Mammary microvascular endothelial cell (primary cell): ENCODE results near the gene JRKL. TPM values are rescaled to one million over a fixed set of nuclear protein-coding genes. Genes with fewer than 3 reads are reported as not detected.

Source experiments
- total RNA-seq: library from RNA; depleted of rRNA; stranded (reverse); fragments of >200 nt; gene quantifications from 2 replicates; pipeline ENCODE4 v1.2.3, GENCODE V29; 2015

The JRKL gene
- total RNA-seq = 4.9 and 5.5 TPM in 2 replicates

DNA sequence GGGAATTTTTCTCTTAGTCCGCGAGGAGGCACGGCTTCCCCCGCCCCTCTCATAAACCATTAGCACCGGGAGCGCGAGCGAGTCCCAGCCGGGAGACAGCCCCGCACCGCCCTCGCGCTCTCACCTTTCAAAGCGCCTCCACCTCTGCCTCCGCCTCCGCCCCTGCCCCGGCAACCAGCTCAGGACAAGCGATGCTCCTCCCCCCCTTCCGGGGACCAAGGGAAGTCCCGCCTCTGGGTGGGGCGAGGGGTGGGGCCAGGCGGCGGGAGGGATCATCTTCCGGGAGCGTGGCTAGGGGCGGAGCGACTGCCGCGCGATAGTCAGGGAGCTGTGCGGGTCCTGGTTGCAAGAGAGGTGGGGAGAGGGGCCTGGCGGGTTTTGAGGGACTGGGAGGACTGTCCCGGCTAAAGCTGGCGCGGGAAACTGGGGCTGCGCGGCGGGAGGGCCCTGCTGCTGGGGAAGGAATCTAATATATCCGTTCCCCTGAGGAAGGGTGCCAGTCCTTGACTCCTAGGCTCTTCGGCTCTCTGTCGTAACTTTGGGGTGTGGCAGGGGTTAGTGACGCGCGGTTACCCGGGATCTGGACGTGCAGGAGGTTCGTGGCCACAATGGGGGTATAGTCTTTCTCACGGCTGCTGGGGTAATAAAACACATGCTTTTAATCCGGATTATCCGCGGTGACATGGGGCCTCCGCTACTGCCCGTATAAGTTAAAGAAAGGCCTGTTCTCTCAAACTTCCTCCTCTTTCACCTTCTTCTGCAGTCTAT lies at the start of gene JRKL, which contains the start of gene CCDC82:
JRKL (plus strand) TSS at position 294 of the 768 bp plus-strand sequence. CDS start 637 bp downstream, outside the sequence.
CCDC82 (minus strand) TSS at position 193 of the 768 bp plus-strand sequence. CDS start 5,165 bp downstream, outside the sequence.

GRCh38 chr11:96342961-96343711 lies 46.7 kb upstream of the JRKL start, which contains the start of gene MAML2:
Gene MAML2, minus strand, starts transcription at chr11:96343195. Its CDS starts 1,300 bp downstream, at chr11:96341895.

Other genes with a start within 250 kb of the JRKL start
- gene MAML2, start 46.8 kb upstream of the JRKL start, total RNA-seq = 9.6 and 12.2 TPM in 2 replicates
- 13.9 and 15.1 TPM in 2 replicates for gene CCDC82, start 101 bp upstream of the JRKL start, total RNA-seq